Activated T-cell treated with anti-CD3 and anti-CD28 coated beads, Interleukin-2, amount 50 U/mL, for 4 hours (primary cell): ENCODE results near the gene BID. TPM values are rescaled to one million over a fixed set of nuclear protein-coding genes. Genes with fewer than 3 reads are reported as not detected.

Experiments used
- ATAC-seq, 2 donors: fragments of 200-7000 bp; cut with Tn5 transposase; one replicate each; pipeline ENCODE4 v1.10.0; 2021
- DNase-seq: peaks from one replicate; pipeline ENCODE4 v3.0.0-alpha.2; 2020
- H3K27me3 Mint-ChIP-seq: one replicate; pipeline ENCODE4 v1.8.0; 2021; ENCODE audit warnings: low read depth, mixed read lengths
- H3K36me3 Mint-ChIP-seq: one replicate; pipeline ENCODE4 v1.8.0; 2022; ENCODE audit warnings: mixed read lengths; ENCODE audit not compliant: insufficient read depth
- H3K4me1 Mint-ChIP-seq: one replicate; pipeline ENCODE4 v1.8.0; 2021; ENCODE audit warnings: low read depth, mixed read lengths
- H3K4me3 Mint-ChIP-seq: one replicate; pipeline ENCODE4 v1.8.0; 2021; ENCODE audit warnings: mild to moderate bottlenecking, moderate library complexity, mixed read lengths
- H3K9me3 Mint-ChIP-seq: one replicate; pipeline ENCODE4 v1.8.0; 2021; ENCODE audit warnings: mixed read lengths
- total RNA-seq, 3 donors: library from RNA; stranded (reverse); gene quantifications; one replicate each; pipeline ENCODE4 v1.2.1, GENCODE V29; 2021

BID gene
- total RNA-seq, 3 donors from 2014 or later = 30.3 to 39.5 (median 36.5) TPM

- Mint-ChIP-seq H3K4me1 (peaks cover 56% of the 10 kb centered on the region), H3K27me3 (no peaks in the 10 kb centered on the region), H3K9me3 (no peaks in the 10 kb centered on the region), H3K36me3 (no peaks in the 10 kb centered on the region), H3K4me3 (no peak overlapping the region)
- no peak for ATAC-seq
- no peak for DNase-seq
These were observed 8.4 kb upstream of the BID start for GRCh38 chr22:17782621-17783020.

- no peaks in the 10 kb centered on the region for H3K27me3 Mint-ChIP-seq
- H3K4me3 Mint-ChIP-seq = no peak overlapping the region
- peaks cover 61% of the 10 kb centered on the region for H3K4me1 Mint-ChIP-seq
- no peak for DNase-seq
- H3K9me3 Mint-ChIP-seq = no peaks in the 10 kb centered on the region
- no peak for ATAC-seq
- no peaks in the 10 kb centered on the region for H3K36me3 Mint-ChIP-seq
These were observed 7.9 kb upstream of the BID start for GRCh38 chr22:17782158-17782557.

DNA sequence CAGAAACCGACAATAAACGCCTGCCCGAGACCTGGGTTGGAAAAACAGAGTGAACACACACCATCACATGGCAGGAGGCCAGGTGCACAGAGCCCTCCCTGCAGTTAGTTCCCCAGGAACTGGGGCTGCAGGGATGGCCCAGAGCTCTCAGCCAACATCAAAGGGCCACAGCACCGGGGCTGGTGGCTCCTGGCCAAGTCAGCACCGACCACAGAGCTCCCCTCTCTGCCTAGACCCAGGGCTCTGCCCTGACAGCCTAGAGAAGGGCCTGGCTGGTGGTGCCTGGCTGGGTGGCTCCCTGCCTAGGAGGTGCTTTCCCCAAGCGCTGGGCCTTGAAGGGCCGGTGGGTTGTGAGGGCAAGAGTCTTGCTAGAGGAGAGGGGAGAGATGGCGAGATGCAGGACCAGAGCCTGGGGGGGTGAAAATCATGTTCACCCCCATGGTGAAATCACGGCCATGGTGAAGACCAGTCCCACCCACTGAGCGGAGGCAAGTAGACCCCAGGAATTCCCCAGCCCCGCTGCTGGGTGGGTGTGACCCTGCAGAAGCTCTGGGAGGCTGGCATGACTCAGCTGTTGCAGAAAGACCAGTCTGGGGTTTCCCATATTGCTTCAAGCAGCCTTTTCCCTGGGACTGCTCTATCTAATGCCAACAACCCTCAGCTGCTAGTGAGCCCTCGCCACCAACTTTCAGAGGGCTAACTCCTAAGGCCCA, 7.2 kb upstream of the BID start:
- Mint-ChIP-seq H3K9me3 (no peaks in the 10 kb centered on the region), H3K36me3 (no peaks in the 10 kb centered on the region), H3K4me3 (no peak overlapping the region), H3K4me1 (peaks cover 66% of the 10 kb centered on the region), H3K27me3 (no peaks in the 10 kb centered on the region)
- ATAC-seq (peak; percentile 74 to 77), DNase-seq (peak; percentile 60)

DNA sequence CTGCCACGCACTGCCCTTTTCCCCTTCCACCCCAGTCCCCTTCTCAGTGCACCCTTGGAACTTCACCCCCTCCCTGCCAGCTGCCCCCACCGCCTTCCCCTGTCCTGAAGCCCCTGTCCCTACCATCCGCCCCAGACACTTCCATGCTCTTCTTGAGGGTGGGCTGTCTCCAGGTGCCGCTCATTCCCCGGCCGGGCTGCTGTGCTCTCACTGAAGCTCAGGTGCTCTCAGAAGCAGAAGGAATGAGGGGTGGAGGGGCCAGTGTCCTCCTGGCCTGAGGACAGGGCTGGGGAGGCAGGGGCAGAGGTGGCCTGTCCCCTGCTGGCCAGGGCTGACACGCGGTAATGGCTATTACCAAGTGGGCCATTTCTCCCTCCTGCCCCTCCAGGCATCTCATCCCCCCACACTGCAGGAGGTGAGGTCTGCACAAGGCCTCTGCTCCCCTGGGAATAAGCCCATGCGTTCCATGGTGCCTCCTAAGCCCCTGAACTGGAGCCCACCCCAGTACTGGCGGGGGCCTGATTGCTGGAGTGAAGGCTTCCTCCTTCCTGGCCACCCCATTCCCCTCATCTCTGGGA, 6.6 kb upstream of the BID start:
- H3K4me1 Mint-ChIP-seq = peaks cover 72% of the 10 kb centered on the region
- H3K4me3 Mint-ChIP-seq = no peak overlapping the region
- no peaks in the 10 kb centered on the region for H3K27me3 Mint-ChIP-seq
- ATAC-seq (no peak), DNase-seq (no peak)
- H3K9me3 Mint-ChIP-seq = no peaks in the 10 kb centered on the region
- no peaks in the 10 kb centered on the region for H3K36me3 Mint-ChIP-seq

- no peak for ATAC-seq
- Mint-ChIP-seq H3K4me3 (no peak overlapping the region), H3K36me3 (no peaks in the 10 kb centered on the region), H3K4me1 (peaks cover 78% of the 10 kb centered on the region), H3K9me3 (no peaks in the 10 kb centered on the region), H3K27me3 (no peaks in the 10 kb centered on the region)
- no peak for DNase-seq
These were observed 6.0 kb upstream of the BID start for GRCh38 chr22:17780116-17780740.

DNA sequence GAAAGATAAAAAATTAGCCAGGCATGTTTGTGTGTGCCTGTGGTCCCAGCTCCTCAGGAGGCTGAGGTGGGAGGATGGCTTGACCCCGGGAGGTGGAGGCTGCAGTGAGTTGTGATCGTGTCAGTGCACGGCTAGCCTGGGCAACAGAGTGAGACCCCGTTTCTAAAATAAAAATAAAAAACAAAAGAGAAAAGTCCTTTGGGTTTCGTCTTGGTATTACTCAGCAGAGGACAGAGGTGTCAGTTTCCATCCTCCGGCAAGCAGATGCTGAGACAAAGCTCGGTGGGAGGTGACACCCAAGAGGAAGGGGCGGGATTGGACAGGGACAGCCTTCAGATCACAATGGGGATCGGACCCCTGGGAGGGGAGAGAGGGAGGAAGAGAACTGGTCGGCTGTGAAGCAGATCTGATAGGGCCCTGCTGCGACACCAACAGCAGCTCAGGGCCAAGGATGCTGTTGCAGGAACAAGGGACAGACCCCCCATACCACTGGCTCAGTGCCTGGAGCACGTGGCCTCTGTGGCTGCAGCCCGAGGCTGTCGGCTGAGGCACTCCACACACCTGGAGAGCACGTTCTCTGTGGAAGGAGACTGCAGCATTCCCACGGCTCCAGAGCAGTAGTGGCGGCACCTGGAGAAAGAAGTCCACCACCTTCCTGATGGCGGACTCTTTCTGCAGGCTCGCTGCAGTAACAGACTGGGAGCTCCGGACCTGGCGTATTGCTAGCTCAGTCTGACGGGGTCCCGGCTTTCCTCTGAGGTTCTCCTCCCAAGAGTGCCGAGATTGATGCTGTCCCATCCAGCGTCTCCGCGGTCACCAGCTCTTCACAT, 5.2 kb upstream of the BID start:
- H3K9me3 Mint-ChIP-seq = no peaks in the 10 kb centered on the region
- no peak overlapping the region for H3K4me3 Mint-ChIP-seq
- no peaks in the 10 kb centered on the region for H3K27me3 Mint-ChIP-seq
- ATAC-seq = no peak
- peaks cover 85% of the 10 kb centered on the region for H3K4me1 Mint-ChIP-seq
- H3K36me3 Mint-ChIP-seq = no peaks in the 10 kb centered on the region
- DNase-seq = no peak

DNA sequence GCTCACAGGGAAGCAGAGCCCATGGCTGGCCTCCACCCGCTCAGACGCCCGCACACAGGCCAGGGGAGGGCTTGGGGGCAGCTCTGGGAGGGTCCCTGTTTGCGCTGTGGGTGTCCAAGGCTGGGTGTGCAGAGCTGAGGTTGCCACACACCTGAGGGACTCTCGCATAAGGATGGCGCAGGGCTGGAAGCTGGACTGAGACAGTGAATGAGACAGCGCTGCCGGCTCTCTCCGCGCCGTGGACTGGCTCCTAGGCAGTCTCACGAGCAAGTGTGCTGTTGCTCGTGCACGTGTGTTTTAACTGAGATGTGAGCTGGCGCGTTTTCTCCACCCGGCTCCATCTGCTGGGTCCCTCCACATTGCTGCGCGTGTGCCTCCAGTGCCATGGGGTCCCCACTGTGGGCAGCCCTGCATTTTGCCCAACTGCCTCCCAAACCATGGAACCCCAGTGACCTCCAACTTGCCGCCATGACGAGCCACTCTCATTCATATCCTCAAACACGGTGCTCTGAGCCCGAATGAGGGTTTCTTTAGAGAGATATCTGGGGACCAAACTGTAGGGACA, 4.2 kb upstream of the BID start:
- H3K36me3 Mint-ChIP-seq = no peaks in the 10 kb centered on the region
- H3K4me1 Mint-ChIP-seq = peaks cover 85% of the 10 kb centered on the region
- no peaks in the 10 kb centered on the region for H3K9me3 Mint-ChIP-seq
- ATAC-seq = no peak
- DNase-seq = no peak
- peak overlapping the region; percentile 88 for H3K4me3 Mint-ChIP-seq
- no peaks in the 10 kb centered on the region for H3K27me3 Mint-ChIP-seq

- no peaks in the 10 kb centered on the region for H3K36me3 Mint-ChIP-seq
- peaks cover 84% of the 10 kb centered on the region for H3K4me1 Mint-ChIP-seq
- ATAC-seq (no peak), DNase-seq (no peak)
- peak overlapping the region; percentile 88 for H3K4me3 Mint-ChIP-seq
- no peaks in the 10 kb centered on the region for H3K27me3 Mint-ChIP-seq
- no peaks in the 10 kb centered on the region for H3K9me3 Mint-ChIP-seq
These were observed 3.4 kb upstream of the BID start for GRCh38 chr22:17777717-17778044.

DNA sequence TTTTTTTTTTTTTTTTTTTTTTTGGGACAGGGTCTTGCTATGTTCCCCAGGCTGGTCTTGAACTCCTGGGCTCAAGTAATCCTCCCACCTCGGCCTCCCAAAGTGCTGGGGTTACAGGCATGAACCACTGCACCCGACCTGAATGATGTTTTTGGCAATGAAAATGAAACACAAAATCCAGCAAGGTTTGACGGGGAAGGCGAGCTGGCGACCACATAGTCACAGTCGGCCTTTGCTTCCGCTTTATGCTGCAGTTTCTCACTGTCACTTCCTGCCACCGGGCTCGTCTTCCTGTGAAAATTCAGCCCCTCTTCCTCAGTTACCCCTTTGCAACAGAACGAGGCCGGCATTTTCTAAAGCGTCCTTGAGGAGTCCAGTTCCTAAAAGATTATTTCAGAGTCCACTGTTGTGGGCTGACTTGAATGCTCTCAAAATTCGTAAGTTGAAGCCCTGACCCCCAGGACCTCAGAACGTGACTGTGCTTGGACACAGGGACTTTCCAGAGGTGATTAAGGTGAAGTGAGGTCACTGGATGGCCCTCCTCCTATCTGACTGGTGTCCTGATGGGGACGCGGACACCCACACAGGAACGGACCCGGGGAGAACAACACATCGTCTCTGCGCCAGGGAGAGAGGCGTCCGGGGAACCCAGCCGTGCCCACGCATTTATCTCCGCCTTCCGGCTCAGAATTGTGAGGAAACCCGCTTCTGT, 2.9 kb upstream of the BID start:
- no peaks in the 10 kb centered on the region for H3K27me3 Mint-ChIP-seq
- ATAC-seq (peak; percentile 28 to 36), DNase-seq (peak; percentile 52)
- peak overlapping the region; percentile 88 for H3K4me3 Mint-ChIP-seq
- no peaks in the 10 kb centered on the region for H3K9me3 Mint-ChIP-seq
- peaks cover 86% of the 10 kb centered on the region for H3K4me1 Mint-ChIP-seq
- H3K36me3 Mint-ChIP-seq = no peaks in the 10 kb centered on the region

DNA sequence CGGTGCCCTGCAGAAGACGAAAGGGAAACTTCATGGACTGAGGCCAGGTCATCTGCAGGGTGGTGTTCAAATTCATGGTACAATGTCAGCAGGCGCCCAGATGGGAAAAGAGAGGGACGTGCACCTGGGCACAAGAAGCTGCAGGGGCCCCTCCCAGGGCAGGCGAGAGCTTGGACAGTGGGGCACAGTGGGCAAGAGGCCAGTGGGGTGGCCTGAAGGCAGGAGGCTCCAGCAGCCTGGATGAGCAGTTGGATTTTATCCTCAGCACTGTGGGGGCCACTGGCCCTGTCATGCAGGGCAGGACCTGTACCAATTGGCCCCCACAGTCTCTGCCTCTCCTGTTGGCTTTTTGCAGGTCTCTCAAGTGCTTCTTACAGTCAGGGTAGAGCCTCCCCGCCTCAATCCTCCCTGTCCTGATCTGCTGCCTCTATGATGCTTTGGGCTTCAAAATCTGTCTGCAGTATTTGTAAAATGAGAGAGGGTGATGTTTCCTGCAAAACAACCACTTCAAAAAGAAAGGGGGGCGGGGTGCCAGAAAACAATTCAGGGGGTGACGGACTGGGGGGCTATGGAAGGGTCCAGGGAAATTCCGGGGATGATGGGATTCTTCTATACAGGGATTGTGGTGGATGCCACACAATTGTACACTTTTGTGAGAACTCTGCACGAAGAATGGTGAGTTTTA, 1.7 kb upstream of the BID start:
- Mint-ChIP-seq H3K9me3 (no peaks in the 10 kb centered on the region), H3K36me3 (no peaks in the 10 kb centered on the region), H3K4me1 (peaks cover 85% of the 10 kb centered on the region), H3K27me3 (no peaks in the 10 kb centered on the region), H3K4me3 (peak overlapping the region; percentile 88)
- no peak for DNase-seq
- no peak for ATAC-seq

- Mint-ChIP-seq H3K36me3 (no peaks in the 10 kb centered on the region), H3K9me3 (no peaks in the 10 kb centered on the region), H3K4me3 (peak overlapping the region; percentile 88), H3K4me1 (peaks cover 82% of the 10 kb centered on the region), H3K27me3 (no peaks in the 10 kb centered on the region)
- DNase-seq (no peak), ATAC-seq (no peak)
These were observed 837 bp upstream of the BID start for GRCh38 chr22:17774926-17775685.

DNA sequence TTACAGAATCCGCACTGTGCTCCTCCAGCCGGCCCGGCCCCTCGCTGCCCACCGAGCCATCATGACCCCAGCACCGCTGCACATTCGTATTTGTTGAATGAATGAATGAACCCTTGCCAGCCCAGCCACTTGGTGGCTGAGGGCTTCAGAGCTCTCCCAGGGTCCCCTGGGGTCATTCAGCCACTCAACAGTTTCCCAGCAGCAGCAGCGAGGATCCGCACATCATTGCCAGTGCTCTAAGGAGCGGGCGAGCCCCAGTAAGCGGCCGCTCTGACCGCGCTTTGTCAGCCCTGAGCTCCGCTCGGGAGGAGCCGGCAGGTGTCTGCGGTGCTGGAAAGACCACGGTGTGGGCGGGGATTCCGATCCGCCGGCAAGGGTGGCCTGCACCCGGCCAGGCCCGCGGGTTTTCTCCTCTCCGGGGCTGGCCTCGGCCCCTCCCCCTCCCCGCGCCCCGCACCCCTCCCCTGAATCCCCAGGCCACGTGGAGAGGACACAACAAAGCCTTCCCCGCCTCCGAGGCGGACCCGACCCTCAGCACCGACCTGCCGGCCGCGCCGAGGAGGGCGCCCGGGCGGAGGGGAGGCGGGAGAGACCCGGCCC, 563 bp downstream of the BID start:
- H3K36me3 Mint-ChIP-seq = no peaks in the 10 kb centered on the region
- H3K27me3 Mint-ChIP-seq = no peaks in the 10 kb centered on the region
- H3K4me3 Mint-ChIP-seq = peak overlapping the region; percentile 82
- H3K9me3 Mint-ChIP-seq = no peaks in the 10 kb centered on the region
- ATAC-seq (peak; percentile 65 to 69), DNase-seq (peak; percentile 57)
- peaks cover 76% of the 10 kb centered on the region for H3K4me1 Mint-ChIP-seq
